Activated CD4-positive, alpha-beta T cell treated with anti-CD3 and anti-CD28 coated beads, Interleukin-2, amount 10 ng/mL, durations not matched to agents 24 days and 14 days (primary cell): ENCODE data around the gene PITPNC1. TPM values are rescaled to one million over a fixed set of nuclear protein-coding genes. Genes with fewer than 3 reads are reported as not detected.
"Not testable (repeated sequence)": the region's sequence is repeated elsewhere in the genome, so short reads cannot be mapped to it uniquely, and the experiment has no call there.

Experiments used
- DNase-seq: peaks from one replicate; pipeline ENCODE4 v3.0.0; 2022
- H3K27ac Mint-ChIP-seq: one replicate; pipeline ENCODE4 v1.8.0; 2022; ENCODE audit warnings: mild to moderate bottlenecking, mixed read lengths
- H3K27me3 Mint-ChIP-seq: one replicate; pipeline ENCODE4 v1.8.0; 2022; ENCODE audit warnings: mixed read lengths
- H3K36me3 Mint-ChIP-seq: one replicate; pipeline ENCODE4 v1.8.0; 2022; ENCODE audit warnings: low read depth, mild to moderate bottlenecking, mixed read lengths
- H3K4me1 Mint-ChIP-seq: one replicate; pipeline ENCODE4 v1.8.0; 2021; ENCODE audit warnings: mixed read lengths
- H3K4me3 Mint-ChIP-seq: one replicate; pipeline ENCODE4 v1.8.0; 2022; ENCODE audit warnings: mild to moderate bottlenecking, moderate library complexity, mixed read lengths
- H3K9me3 Mint-ChIP-seq: one replicate; pipeline ENCODE4 v1.8.0; 2021; ENCODE audit warnings: mixed read lengths
- intact Hi-C: fragments of 100-400 bp; cut with micrococcal nuclease; formaldehyde crosslinking; loops from one replicate; pipeline ENCODE4 v1.15.1; 2023
- total RNA-seq: library from RNA; stranded (reverse); gene quantifications from 2 replicates; pipeline ENCODE4 v1.2.3, GENCODE V29; 2022

The PITPNC1 gene
- total RNA-seq, 1 donor from 2014 or later = 22.3 TPM

- no peak overlapping the region for H3K27ac Mint-ChIP-seq
- no peaks in the 10 kb centered on the region for H3K27me3 Mint-ChIP-seq
- no peak for DNase-seq
- H3K36me3 Mint-ChIP-seq = peaks cover 8% of the 10 kb centered on the region
- intact Hi-C loops = no loop called here
- H3K9me3 Mint-ChIP-seq = peaks cover 4% of the 10 kb centered on the region
- peaks cover 19% of the 10 kb centered on the region for H3K4me1 Mint-ChIP-seq
- H3K4me3 Mint-ChIP-seq = no peak overlapping the region
Measured at GRCh38 chr17:67488768-67489167, 111.7 kb downstream of the PITPNC1 start.

GRCh38 chr17:67489273-67489672, 112.2 kb downstream of the PITPNC1 start:
- Mint-ChIP-seq H3K27ac (no peak overlapping the region), H3K36me3 (peaks cover 8% of the 10 kb centered on the region), H3K9me3 (peaks cover 4% of the 10 kb centered on the region), H3K4me3 (no peak overlapping the region), H3K4me1 (peaks cover 19% of the 10 kb centered on the region), H3K27me3 (no peaks in the 10 kb centered on the region)
- intact Hi-C loops = no loop called here
- no peak for DNase-seq

- no peak overlapping the region for H3K27ac Mint-ChIP-seq
- H3K4me3 Mint-ChIP-seq = no peak overlapping the region
- DNase-seq = no peak
- no peaks in the 10 kb centered on the region for H3K27me3 Mint-ChIP-seq
- peaks cover 8% of the 10 kb centered on the region for H3K36me3 Mint-ChIP-seq
- peaks cover 16% of the 10 kb centered on the region for H3K4me1 Mint-ChIP-seq
- intact Hi-C loops = no loop called here
- H3K9me3 Mint-ChIP-seq = peaks cover 4% of the 10 kb centered on the region
Measured at GRCh38 chr17:67490471-67490870, 113.4 kb downstream of the PITPNC1 start.

- intact Hi-C loops = no loop called here
Measured at GRCh38 chr17:67491009-67491680, 114.1 kb downstream of the PITPNC1 start.

GRCh38 chr17:67491681-67492024, 114.6 kb downstream of the PITPNC1 start:
- Mint-ChIP-seq H3K9me3 (peaks cover 4% of the 10 kb centered on the region), H3K4me1 (peaks cover 13% of the 10 kb centered on the region), H3K36me3 (peaks cover 8% of the 10 kb centered on the region), H3K27ac (no peak overlapping the region), H3K4me3 (no peak overlapping the region), H3K27me3 (no peaks in the 10 kb centered on the region)
- intact Hi-C loops = no loop called here
- DNase-seq = no peak

More at GRCh38 chr17:67491009-67491680, 114.1 kb downstream of the PITPNC1 start:
- H3K27ac Mint-ChIP-seq = no peak overlapping the region
- no peaks in the 10 kb centered on the region for H3K27me3 Mint-ChIP-seq
- no peak overlapping the region for H3K4me3 Mint-ChIP-seq
- DNase-seq = no peak
- H3K9me3 Mint-ChIP-seq = peaks cover 4% of the 10 kb centered on the region
- H3K36me3 Mint-ChIP-seq = peaks cover 8% of the 10 kb centered on the region
- peaks cover 15% of the 10 kb centered on the region for H3K4me1 Mint-ChIP-seq

GRCh38 chr17:67492251-67492740, 115.2 kb downstream of the PITPNC1 start:
- no peak for DNase-seq
- no peaks in the 10 kb centered on the region for H3K27me3 Mint-ChIP-seq
- intact Hi-C loops = no loop called here
- peaks cover 4% of the 10 kb centered on the region for H3K9me3 Mint-ChIP-seq
- H3K4me3 Mint-ChIP-seq = no peak overlapping the region
- peaks cover 11% of the 10 kb centered on the region for H3K4me1 Mint-ChIP-seq
- H3K36me3 Mint-ChIP-seq = peaks cover 8% of the 10 kb centered on the region
- no peak overlapping the region for H3K27ac Mint-ChIP-seq

- no peak overlapping the region for H3K4me3 Mint-ChIP-seq
- H3K4me1 Mint-ChIP-seq = peaks cover 11% of the 10 kb centered on the region
- DNase-seq = no peak
- H3K27ac Mint-ChIP-seq = no peak overlapping the region
- intact Hi-C loops = no loop called here
- H3K9me3 Mint-ChIP-seq = peaks cover 4% of the 10 kb centered on the region
- H3K27me3 Mint-ChIP-seq = no peaks in the 10 kb centered on the region
- H3K36me3 Mint-ChIP-seq = peaks cover 8% of the 10 kb centered on the region
Measured at GRCh38 chr17:67492824-67493517, 115.9 kb downstream of the PITPNC1 start.

GRCh38 chr17:67493812-67494211, 116.7 kb downstream of the PITPNC1 start:
- H3K27me3 Mint-ChIP-seq = no peaks in the 10 kb centered on the region
- peaks cover 11% of the 10 kb centered on the region for H3K4me1 Mint-ChIP-seq
- H3K4me3 Mint-ChIP-seq = no peak overlapping the region
- peaks cover 4% of the 10 kb centered on the region for H3K9me3 Mint-ChIP-seq
- H3K36me3 Mint-ChIP-seq = peaks cover 8% of the 10 kb centered on the region
- no peak overlapping the region for H3K27ac Mint-ChIP-seq
- no peak for DNase-seq
- intact Hi-C loops = no loop called here

GRCh38 chr17:67495534-67495933, 118.5 kb downstream of the PITPNC1 start:
- H3K36me3 Mint-ChIP-seq, H3K9me3 Mint-ChIP-seq, H3K27ac Mint-ChIP-seq, intact Hi-C loops, H3K4me1 Mint-ChIP-seq, H3K27me3 Mint-ChIP-seq, DNase-seq, H3K4me3 Mint-ChIP-seq: not testable (repeated sequence)

GRCh38 chr17:67496286-67496685, 119.2 kb downstream of the PITPNC1 start:
- H3K4me3 Mint-ChIP-seq = no peak overlapping the region
- H3K4me1 Mint-ChIP-seq = peaks cover 7% of the 10 kb centered on the region
- no peaks in the 10 kb centered on the region for H3K9me3 Mint-ChIP-seq
- intact Hi-C loops = no loop called here
- H3K27me3 Mint-ChIP-seq = no peaks in the 10 kb centered on the region
- no peak for DNase-seq
- H3K27ac Mint-ChIP-seq = no peak overlapping the region
- H3K36me3 Mint-ChIP-seq = no peaks in the 10 kb centered on the region

GRCh38 chr17:67499685-67500084, 122.6 kb downstream of the PITPNC1 start:
- no peaks in the 10 kb centered on the region for H3K9me3 Mint-ChIP-seq
- no peaks in the 10 kb centered on the region for H3K27me3 Mint-ChIP-seq
- intact Hi-C loops = loop anchor here (10.0 kb wide), 1 partner anchor 105 kb away; no protein-coding TSS in a partner anchor
- H3K4me1 Mint-ChIP-seq = peaks cover 14% of the 10 kb centered on the region
- DNase-seq = no peak
- H3K27ac Mint-ChIP-seq = no peak overlapping the region
- no peak overlapping the region for H3K4me3 Mint-ChIP-seq
- H3K36me3 Mint-ChIP-seq = no peaks in the 10 kb centered on the region

GRCh38 chr17:67500261-67500660, 123.2 kb downstream of the PITPNC1 start:
- Mint-ChIP-seq H3K36me3 (no peaks in the 10 kb centered on the region), H3K27ac (no peak overlapping the region), H3K27me3 (no peaks in the 10 kb centered on the region), H3K4me3 (no peak overlapping the region), H3K4me1 (peaks cover 14% of the 10 kb centered on the region), H3K9me3 (no peaks in the 10 kb centered on the region)
- intact Hi-C loops = loop anchor here (10.0 kb wide), 1 partner anchor 105 kb away; no protein-coding TSS in a partner anchor
- no peak for DNase-seq

GRCh38 chr17:67500677-67501300, 123.7 kb downstream of the PITPNC1 start:
- H3K4me1 Mint-ChIP-seq = peaks cover 15% of the 10 kb centered on the region
- DNase-seq = no peak
- H3K27me3 Mint-ChIP-seq = no peaks in the 10 kb centered on the region
- H3K4me3 Mint-ChIP-seq = no peak overlapping the region
- H3K9me3 Mint-ChIP-seq = no peaks in the 10 kb centered on the region
- no peak overlapping the region for H3K27ac Mint-ChIP-seq
- intact Hi-C loops = loop anchor here (10.0 kb wide), 1 partner anchor 104 kb away; no protein-coding TSS in a partner anchor
- peaks cover under 1% of the 10 kb centered on the region for H3K36me3 Mint-ChIP-seq

GRCh38 chr17:67502151-67502550, 125.1 kb downstream of the PITPNC1 start:
- no peaks in the 10 kb centered on the region for H3K27me3 Mint-ChIP-seq
- peaks cover 20% of the 10 kb centered on the region for H3K4me1 Mint-ChIP-seq
- H3K9me3 Mint-ChIP-seq = peaks cover 4% of the 10 kb centered on the region
- H3K27ac Mint-ChIP-seq = no peak overlapping the region
- H3K4me3 Mint-ChIP-seq = no peak overlapping the region
- intact Hi-C loops = loop anchor here (10.0 kb wide), 1 partner anchor 103 kb away; no protein-coding TSS in a partner anchor
- no peak for DNase-seq
- peaks cover 6% of the 10 kb centered on the region for H3K36me3 Mint-ChIP-seq
